Osteoblast (primary cell): ENCODE measurements around the gene AMFR. TPM values are rescaled to one million over a fixed set of nuclear protein-coding genes. Genes with fewer than 3 reads are reported as not detected.

ENCODE experiments used
- DNase-seq: peaks from one replicate; pipeline ENCODE4 v3.0.0; 2011; ENCODE audit warnings: low spot score, mixed read lengths; ENCODE audit not compliant: insufficient read length; ENCODE audit errors: missing footprints
- H2AFZ ChIP-seq: 2 replicates; pipeline ENCODE4 v1.6.0; 2011; ENCODE audit warnings: mild to moderate bottlenecking, low read length
- H3K27ac ChIP-seq: 2 replicates; pipeline ENCODE4 v1.5.1; 2011; ENCODE audit warnings: mild to moderate bottlenecking, low read depth, low read length, moderate library complexity
- H3K27me3 ChIP-seq: 2 replicates; pipeline ENCODE4 v1.6.0; 2012; ENCODE audit warnings: mild to moderate bottlenecking, control low read depth, inconsistent platforms, low read length, moderate library complexity; ENCODE audit not compliant: insufficient read depth
- H3K36me3 ChIP-seq: 2 replicates; pipeline ENCODE4 v1.5.1; 2011; ENCODE audit warnings: mild to moderate bottlenecking, low read length, control low read depth, moderate library complexity; ENCODE audit not compliant: insufficient read depth
- H3K4me1 ChIP-seq: 2 replicates; pipeline ENCODE4 v1.5.1; 2011; ENCODE audit warnings: mild to moderate bottlenecking, low read length, control low read depth, moderate library complexity; ENCODE audit not compliant: insufficient read depth
- H3K4me2 ChIP-seq: 2 replicates; pipeline ENCODE4 v1.6.0; 2011; ENCODE audit warnings: mild to moderate bottlenecking, low read length; ENCODE audit not compliant: insufficient read depth
- H3K4me3 ChIP-seq: fragments of 200-600 bp; sonication (generic); 3 replicates; pipeline ENCODE4 v1.5.1; 2012; ENCODE audit warnings: mild to moderate bottlenecking, low read length, inconsistent platforms; ENCODE audit not compliant: insufficient read depth
- H3K79me2 ChIP-seq: 2 replicates; pipeline ENCODE4 v1.6.0; 2012; ENCODE audit warnings: mild to moderate bottlenecking, low read length, control low read depth, inconsistent platforms; ENCODE audit not compliant: insufficient read depth
- H3K9me3 ChIP-seq: 2 replicates; pipeline ENCODE4 v1.5.1; 2011; ENCODE audit warnings: low read depth, low read length, control low read depth
- H4K20me1 ChIP-seq: 2 replicates; pipeline ENCODE4 v1.6.0; 2012; ENCODE audit warnings: mild to moderate bottlenecking, low read length, control low read depth; ENCODE audit not compliant: insufficient read depth
- CTCF ChIP-seq: IDR thresholded peaks from 2 replicates; pipeline ENCODE4 v1.5.1; 2011; ENCODE audit warnings: mild to moderate bottlenecking, low read depth, low read length, moderate library complexity; ENCODE audit errors: extremely low read depth
- total RNA-seq: library from RNA; depleted of rRNA; stranded (reverse); fragments of >200 nt; gene quantifications from 2 replicates; pipeline ENCODE4 v1.2.3, GENCODE V29; 2012

AMFR gene
- total RNA-seq, 1 donor: 339 TPM

GRCh38 chr16:56421976-56422669 lies 3.2 kb downstream of the AMFR start:
- Histone ChIP-seq H3K27ac (no peak overlapping the region), H3K4me2 (no peak overlapping the region), H3K4me3 (no peak overlapping the region), H2AFZ (no peak overlapping the region), H4K20me1 (peaks cover 50% of the 10 kb centered on the region), H3K9me3 (no peaks in the 10 kb centered on the region), H3K79me2 (peaks cover 76% of the 10 kb centered on the region), H3K36me3 (no peaks in the 10 kb centered on the region), H3K4me1 (peaks cover 24% of the 10 kb centered on the region), H3K27me3 (no peaks in the 10 kb centered on the region)
- DNase-seq: no peak
- no peak for TF ChIP-seq CTCF

- H3K79me2 ChIP-seq: peaks cover 83% of the 10 kb centered on the region
- DNase-seq: no peak
- no peak overlapping the region for H2AFZ ChIP-seq
- H3K4me2 ChIP-seq: no peak overlapping the region
- TF ChIP-seq CTCF: no peak
- H3K9me3 ChIP-seq: no peaks in the 10 kb centered on the region
- H3K4me3 ChIP-seq: no peak overlapping the region
- no peak overlapping the region for H3K27ac ChIP-seq
- H3K36me3 ChIP-seq: no peaks in the 10 kb centered on the region
- H3K27me3 ChIP-seq: no peaks in the 10 kb centered on the region
- H4K20me1 ChIP-seq: peaks cover 52% of the 10 kb centered on the region
- H3K4me1 ChIP-seq: peaks cover 24% of the 10 kb centered on the region
Observed at GRCh38 chr16:56421313-56421712, 4.0 kb downstream of the AMFR start.

- Histone ChIP-seq H3K4me2 (no peak overlapping the region), H3K27ac (peak overlapping the region; percentile 3), H3K79me2 (peaks cover 89% of the 10 kb centered on the region), H3K4me3 (no peak overlapping the region), H2AFZ (no peak overlapping the region), H4K20me1 (peaks cover 53% of the 10 kb centered on the region), H3K4me1 (peaks cover 24% of the 10 kb centered on the region), H3K27me3 (no peaks in the 10 kb centered on the region), H3K36me3 (no peaks in the 10 kb centered on the region), H3K9me3 (no peaks in the 10 kb centered on the region)
- no peak for DNase-seq
- TF ChIP-seq CTCF: no peak
Observed at GRCh38 chr16:56420613-56421012, 4.7 kb downstream of the AMFR start.

DNA sequence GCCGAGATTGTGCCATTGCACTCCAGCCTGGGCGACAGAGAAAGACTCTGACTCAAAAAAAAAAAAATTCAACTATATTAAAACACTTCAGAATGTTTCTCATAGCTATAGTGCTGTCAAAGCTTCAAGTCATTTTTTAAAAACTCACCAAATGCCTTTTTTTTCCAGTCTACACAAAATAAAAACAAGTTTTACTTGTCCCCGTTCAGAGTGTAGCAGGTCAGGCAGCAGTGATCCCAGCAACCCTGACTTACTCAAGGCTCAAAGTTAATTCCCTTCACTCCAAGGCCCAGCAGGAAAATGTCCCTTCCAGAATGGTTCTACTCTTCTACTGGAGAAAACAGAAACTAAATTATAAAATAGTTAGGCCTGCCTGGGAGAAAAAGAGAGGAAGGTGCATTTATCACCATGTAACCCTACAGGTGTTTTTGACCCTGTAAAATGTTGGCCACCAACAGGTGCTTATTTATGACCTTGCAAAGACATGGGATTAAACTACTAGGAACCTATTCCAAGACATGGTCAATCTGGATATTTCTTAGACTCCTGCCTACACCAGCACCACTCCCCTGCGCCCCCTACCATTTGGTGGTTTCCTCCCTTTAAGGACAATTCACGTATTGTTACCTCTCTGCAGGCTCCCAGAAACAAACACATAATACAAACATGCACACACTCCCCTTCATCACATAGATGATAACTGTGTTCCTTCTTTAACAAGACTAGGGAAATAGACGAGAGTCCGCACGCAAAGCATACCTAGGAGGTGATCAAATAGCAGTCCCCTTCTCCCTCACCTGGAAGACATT lies 5.4 kb downstream of the AMFR start:
- H3K4me1 ChIP-seq: peaks cover 27% of the 10 kb centered on the region
- no peaks in the 10 kb centered on the region for H3K27me3 ChIP-seq
- peaks cover 94% of the 10 kb centered on the region for H3K79me2 ChIP-seq
- H3K4me2 ChIP-seq: no peak overlapping the region
- no peak overlapping the region for H2AFZ ChIP-seq
- H3K36me3 ChIP-seq: no peaks in the 10 kb centered on the region
- peaks cover 60% of the 10 kb centered on the region for H4K20me1 ChIP-seq
- peak overlapping the region; percentile 3 for H3K27ac ChIP-seq
- H3K9me3 ChIP-seq: no peaks in the 10 kb centered on the region
- DNase-seq: no peak
- H3K4me3 ChIP-seq: no peak overlapping the region
- no peak for TF ChIP-seq CTCF
